DMS53 (cell line): ENCODE measurements around the gene CLTA.
"Not testable (repeated sequence)": the region's sequence is repeated elsewhere in the genome, so short reads cannot be mapped to it uniquely, and the experiment has no call there.

Source experiments
- DNase-seq: peaks from one replicate; lab custom pipeline; 2025; lab: John Stamatoyannopoulos, UW

CLTA gene

DNA sequence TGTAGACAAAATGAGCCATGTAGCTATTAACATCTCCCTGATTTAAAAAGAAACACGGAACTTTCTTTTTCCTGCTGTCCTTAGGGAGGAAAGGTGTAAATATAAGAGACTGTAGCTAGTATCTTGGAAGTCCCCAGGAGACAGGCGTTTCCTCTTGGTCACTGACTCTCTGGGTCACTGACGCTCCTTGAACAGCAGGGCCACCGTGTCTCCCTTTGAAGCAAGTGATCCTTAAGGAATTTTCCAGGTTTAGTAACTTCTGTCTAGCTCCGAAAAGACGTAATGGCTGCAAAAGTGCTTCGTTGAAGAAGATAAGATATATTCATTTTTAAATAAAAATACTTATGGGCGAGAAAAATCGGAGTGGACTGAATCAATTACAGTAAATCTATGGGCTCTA lies 745 bp upstream of the CLTA start:
- DNase-seq, result peak; percentile 32

DNA sequence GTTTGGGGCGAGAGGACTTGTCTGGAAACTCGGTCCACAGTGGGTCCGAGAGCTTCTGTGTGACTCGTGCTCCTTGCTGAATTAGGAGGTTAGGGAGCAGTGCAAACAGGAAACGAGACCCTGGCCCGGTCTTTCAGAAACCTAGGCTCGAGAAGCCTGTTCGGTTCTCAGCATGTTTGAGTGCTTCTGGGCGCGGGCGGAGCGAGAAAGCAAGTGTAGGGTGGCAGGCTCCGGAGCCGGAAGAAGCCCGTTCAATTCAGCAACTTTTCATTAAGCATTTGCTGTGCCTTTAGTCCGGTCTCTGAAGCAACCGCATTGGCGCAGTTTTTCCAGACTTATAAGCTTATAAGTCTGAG lies 547 bp downstream of the CLTA start:
- DNase-seq, result peak; percentile 46

DNA sequence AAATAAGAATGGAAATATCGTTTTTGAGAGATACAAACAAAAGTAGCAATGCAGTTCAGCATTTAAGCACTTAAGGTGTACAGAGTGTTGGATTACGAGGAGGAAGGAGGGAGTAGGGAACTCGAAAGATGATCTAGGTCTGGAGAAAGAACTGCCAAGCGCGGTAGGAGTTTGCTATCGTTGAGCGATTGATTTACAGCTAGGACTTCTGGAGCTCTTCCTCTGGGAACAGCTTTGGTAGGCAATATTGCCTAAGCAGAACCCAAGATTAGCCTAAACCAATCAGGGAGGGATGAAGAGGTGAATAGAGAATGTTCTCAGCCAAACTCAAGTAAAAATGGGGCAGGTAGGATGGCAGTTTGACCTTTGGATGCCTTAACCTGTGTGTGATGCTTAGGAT lies 965 bp downstream of the CLTA start:
- no peak for DNase-seq

DNA sequence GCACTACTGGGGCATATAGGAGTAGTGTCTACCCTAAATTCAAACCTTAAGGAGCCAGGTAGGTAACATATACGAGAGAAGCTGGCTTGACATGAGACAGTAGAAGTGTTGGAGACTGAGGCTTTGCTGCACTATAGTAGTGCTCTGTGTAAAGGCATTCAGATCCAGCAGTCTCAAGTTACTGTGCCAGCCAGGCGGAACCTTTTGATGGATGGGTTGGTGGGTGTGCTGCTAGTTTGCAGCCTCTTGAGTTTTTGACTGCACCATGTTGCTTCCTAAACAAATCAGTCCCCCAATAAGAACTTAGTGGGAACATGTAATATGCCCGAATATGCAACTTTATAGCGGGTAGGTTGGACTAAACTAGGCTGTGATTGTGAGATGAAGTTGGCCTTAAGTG lies 1.5 kb downstream of the CLTA start:
- peak; percentile 3 for DNase-seq

DNA sequence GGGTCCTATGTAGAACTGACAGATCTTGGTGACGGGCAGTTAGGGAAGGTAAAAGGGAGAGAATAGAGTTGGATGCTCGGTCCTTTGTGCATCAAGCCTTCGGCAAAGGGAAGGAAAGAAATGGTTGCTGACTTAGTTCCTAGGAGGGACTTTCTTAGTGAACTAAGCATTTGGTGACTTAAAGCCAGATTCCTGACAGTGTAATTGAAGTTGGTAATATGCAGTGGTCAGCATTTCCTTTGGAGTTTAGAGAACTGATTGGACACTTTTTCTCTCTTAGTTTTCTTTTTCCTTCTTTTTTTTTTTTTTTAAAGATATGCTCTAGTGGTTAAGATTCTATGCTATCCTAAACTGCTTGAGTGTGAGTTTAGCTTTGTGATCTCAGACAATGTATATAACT lies 2.3 kb downstream of the CLTA start:
- DNase-seq, result no peak

DNA sequence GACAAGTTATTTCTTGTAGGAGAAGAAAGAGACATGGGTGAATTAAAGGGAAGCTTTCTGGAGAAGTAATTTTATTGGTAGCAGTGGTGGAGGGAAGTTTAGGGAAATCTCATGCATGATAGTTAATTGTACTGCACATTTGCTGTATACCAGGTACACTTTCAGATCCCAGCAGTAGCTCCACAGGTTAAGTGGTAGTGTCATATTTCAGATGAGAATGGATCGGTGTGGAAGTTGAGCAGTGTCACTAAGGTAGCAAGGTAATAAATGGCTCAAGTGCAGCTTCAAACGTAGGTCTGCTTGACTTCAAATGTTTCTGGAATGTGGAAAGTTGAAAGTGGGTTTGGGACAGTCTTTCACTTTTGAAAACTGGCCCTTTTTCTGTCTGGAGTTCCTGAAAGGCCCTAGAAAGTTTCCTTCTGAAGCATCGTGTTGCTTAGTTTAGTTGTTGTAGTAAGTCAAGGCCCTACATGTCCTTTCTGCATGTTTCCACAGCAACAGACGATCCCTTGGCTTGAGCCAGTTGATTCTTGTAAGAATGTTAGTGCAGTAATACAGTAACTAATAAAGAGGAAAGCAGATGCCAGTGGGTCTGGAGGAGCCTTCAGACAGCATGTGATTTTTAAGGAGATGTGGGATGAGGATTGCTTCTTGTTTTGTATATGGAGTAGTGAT lies 3.7 kb downstream of the CLTA start:
- DNase-seq, result no peak

DNA sequence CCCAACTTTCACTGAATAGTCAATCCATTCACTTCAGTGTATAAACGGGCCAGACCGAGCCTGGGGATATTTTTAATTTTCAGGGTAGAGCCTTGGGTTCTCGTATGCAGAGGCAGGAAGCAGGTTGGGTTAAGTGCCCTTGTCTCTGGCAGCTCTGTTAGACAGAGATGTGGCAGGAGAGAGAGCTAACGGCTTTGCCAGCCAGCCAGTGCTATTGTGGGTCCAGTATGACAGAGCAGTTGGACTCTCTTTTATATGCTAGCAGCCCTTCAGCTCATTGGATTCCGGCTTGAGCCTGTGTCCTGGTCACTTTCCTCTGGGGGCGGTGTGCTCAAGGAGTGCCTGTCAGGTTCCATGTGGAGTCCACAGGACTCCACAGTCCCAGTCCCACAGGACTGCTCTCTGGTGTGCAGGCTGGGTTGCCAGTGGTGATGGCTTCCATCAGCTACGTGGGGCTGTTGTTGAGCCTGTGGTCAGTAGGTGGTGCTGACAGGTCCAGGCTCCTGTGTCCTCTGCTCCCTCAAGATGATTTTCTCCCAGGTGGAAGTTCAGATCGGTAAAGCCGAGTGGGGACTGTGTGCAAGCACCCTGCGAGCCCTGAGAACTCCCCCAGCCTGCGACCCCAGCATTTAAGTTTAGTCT lies 14.3 kb downstream of the CLTA start:
- peak; percentile 17 for DNase-seq

DNA sequence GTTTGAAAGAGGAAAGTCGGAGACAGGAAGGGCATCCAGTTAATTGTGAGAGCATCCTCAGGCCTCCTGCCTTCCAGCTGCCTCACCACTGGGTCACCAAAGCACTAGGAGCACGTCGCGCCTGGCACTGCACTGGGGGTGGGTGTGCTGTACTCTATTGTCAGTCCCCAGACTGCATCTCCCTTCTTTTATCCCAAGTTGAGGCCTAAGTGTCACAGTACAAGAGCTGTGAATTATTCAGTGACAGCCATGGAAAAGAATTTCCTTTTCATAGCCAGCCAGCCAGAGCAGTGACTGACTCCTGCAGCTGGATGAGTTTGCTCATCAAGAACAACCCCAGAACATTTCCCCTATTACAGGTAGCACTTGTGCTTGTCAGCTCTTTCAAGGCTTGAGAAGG lies 16.3 kb downstream of the CLTA start:
- DNase-seq, result no peak

DNA sequence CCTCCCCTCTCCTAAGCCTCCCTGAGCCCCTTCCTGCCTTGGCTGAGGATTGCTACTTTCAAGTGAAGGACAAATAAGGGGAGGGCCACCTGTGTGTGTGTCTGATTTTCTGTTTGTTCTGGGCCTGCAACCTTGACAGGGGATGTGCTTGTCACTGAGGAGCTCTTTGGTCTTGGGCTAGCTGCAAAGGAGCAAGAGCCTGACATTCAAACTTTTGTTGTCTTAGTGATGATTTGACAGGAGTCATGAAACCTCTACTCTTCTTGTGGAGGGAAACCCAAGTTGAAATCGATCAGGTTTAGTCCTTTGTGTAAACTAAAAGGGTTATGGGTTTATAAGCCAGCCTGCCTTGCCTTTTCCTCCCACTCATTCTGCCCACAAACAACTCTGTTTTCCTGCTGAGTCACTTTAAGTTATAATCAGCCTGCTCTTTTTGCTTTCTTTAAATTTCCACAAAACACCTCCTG lies 16.9 kb downstream of the CLTA start:
- DNase-seq, result no peak

DNA sequence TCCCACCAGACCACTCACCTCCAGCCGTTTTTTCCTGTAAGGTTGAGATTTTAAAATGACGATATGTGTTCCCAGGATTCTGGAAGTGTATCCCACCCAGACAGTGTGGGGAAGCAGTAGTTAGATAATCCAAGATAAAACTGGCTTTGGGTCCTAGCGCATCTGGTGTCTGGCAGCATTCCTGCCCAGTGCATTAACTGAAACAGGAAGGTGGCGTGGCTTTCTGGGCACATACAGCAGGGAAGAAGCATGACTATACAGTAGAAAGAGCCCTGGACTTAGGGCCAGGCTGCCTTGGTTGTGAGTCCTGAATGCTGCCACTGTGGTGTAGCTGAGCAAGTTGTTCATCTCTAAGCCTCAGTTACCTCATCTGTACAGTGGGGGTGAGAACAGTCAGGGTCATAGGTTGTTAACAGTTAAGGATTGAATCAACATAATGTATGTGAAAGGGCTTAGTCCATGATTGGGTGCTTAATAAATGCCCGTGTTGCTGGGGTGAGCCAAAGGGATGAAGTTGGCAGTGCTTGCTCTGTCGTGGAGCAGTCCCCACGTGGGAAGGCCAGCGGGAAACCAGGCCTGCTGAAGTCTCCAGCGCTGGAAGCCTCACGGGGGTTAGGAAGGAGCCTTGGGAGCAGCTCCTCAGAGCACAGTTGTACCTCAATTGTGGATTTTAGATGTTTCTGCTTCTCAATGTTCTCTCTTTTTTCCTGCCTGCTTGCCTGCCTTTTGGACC lies 18.0 kb downstream of the CLTA start:
- DNase-seq, result no peak

DNA sequence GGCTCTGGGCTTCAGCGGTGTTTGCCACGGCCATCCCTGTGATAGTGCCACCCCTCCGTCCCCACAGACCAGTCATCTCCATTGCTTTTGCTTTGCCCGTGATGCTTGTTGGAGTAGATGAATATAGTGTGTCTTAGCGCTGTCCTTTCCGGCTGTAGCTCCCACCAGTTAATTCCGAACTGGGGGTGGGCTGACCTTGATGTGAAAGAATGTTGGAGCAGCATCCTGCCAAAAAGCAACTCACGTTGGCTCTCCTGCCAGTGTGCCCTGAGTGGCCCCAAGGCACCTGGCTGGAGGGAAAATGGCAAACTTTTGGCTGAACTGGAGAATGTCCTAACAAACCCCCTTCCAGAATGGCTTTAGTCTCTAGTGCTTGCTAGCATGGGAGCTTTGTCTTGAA lies 20.0 kb downstream of the CLTA start:
- no peak for DNase-seq

DNA sequence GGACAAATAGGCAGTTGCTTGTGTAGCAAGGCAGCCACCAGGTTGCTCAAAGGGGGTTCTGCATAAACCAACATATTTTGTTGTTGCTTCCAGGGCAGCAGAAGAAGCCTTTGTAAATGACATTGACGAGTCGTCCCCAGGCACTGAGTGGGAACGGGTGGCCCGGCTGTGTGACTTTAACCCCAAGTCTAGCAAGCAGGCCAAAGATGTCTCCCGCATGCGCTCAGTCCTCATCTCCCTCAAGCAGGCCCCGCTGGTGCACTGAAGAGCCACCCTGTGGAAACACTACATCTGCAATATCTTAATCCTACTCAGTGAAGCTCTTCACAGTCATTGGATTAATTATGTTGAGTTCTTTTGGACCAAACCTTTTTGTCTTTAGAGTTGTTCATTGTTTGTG lies 20.8 kb downstream of the CLTA start:
- DNase-seq, result no peak

DNA sequence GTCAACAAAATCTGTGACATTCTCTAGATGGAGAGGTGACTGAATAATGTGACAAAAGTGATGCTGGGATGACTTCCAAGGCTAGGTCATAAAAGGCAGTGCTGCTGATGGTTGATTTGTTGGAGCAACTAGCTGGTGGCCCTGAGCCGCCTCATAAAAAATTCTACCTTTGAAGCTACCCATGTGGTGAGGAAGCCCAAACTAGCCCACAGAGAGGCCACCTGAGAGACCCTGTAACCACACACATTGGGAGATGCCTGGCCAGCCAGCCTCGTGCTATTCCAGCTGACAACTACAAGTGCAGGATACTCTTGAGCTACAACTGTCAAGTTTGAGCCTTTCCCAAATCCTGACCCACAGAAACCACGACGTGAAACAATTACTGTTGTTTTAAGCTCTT lies 22.7 kb downstream of the CLTA start:
- DNase-seq, result no peak

DNA sequence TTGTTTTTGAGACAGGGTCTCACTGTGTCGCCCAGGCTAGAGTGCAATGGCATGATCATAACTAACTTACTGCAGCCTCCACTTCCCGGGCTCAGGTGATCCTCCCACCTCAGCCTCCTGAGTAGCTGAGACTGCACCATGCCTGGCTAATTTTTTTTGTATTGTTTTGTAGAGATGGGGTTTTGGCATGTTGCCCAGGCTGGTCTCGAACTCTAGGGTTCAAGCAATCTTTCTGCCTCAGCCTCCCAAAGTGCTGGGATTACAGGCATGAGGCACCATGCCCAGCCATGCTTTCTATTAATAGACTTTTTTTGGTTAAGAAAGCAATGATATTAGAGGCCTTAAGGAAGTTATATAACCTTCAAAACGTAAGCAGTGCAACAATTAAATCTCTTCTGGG lies 23.3 kb downstream of the CLTA start:
- no peak for DNase-seq

DNA sequence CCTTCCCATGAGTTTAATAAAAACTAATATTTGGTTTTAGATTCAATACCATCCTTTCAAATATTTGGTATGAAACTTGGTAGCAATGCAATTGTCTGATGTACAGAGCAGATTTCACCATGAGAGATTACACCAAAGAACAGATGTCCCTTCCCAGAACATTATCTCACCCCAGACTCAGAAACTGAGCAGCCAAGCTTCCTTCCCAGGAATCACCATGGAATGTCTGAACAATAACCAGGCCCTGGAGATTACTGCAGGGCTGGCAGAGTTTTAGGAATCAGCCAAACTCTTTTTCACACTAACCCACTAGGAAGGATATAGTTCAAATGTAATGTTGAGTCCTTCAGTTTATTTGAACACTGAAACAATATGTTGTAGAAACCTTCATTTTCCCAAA lies 23.9 kb downstream of the CLTA start:
- no peak for DNase-seq

DNA sequence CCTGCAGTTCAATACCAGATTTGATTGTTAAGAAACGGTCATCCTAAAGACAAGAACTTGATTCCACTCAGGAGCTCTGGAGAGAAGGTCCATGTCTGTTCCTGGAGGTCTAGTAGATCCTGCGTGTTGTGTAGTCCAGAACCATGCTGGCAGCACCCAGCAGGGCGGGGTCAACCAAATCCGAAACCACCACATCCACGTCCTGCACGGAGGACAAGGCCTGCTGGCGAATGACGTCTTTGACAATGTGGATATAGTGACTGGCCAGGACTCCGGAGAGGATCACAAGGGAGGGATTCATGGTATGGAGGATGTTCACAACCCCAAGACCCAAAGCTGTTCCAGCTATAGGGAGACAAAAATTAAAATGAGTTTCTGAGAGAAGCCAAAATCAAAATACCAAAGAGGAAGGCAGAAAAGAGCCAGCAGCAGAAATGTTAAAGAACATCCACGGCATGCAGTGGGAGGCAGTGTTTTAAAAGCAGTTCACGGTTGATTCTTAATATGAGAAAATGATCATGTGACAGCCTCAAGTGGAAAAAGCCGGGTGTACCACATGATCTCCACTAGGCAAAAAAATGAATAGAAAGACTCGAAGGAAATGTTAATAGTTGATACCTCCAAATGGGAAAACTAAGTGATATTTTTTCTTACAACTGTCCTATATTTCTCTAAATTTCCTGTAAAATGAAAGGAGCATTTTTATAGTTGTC lies 26.7 kb downstream of the CLTA start:
- no peak for DNase-seq

DNA sequence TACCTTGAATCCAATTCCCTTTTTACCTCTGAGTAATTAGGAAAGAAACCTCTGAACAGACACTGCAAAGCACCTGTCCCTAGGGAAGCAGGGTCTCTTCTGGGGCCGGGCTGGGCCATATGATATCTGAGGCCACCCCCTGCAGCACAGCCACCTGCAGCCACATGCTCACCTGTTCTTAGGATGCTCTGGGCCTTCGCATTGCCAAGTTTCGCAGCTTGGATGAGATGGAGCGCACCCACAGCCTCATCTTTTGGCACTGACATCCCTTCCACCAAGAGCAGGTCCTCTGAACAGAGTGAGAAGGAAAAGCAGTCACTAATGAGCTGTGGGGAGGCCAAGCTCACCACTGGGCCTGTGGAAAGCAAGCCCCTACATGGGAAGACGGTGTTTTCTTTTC lies 27.3 kb downstream of the CLTA start:
- no peak for DNase-seq

DNA sequence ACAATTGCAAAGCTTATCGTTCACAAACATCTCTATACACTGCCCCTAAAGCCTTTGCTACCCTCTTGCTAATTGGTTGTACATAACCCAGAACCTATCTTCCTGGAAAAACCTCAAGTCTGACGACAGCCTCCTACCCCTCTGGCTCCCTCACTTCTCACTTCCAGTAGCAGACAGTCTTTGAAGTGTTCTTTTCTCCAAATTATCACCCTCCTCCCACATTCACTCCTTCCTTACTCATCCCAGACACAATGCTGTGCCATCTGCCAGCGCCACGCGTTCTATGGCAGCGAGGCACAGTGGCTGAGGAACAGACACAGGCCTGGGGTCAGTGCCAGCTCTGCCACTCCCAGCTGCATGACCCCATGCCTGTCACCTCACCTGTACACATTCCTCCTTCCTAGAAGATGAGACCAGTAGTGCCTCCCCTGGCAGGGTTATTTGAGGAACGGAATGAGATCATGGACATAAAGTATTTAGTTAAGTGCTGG lies 27.7 kb downstream of the CLTA start:
- no peak for DNase-seq

DNA sequence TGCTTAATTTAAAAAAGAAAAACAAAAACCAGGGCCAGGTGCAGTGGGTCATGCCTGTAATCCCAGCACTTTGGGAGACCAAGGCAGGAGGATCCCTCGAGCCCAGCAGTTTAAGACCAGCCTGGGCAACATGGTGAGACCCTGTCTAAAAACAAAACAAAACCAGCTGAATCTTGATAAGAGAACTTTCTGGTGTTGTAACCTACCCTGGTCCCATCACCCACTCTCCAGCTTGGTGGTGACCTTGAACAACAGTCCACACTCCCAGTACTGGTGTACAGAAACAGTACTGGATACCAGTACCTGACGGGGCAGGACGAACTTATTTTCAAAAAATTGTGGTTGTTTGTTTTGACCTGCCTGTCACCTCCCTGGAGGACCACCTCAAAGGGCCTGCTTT lies 30.9 kb downstream of the CLTA start:
- no peak for DNase-seq

DNA sequence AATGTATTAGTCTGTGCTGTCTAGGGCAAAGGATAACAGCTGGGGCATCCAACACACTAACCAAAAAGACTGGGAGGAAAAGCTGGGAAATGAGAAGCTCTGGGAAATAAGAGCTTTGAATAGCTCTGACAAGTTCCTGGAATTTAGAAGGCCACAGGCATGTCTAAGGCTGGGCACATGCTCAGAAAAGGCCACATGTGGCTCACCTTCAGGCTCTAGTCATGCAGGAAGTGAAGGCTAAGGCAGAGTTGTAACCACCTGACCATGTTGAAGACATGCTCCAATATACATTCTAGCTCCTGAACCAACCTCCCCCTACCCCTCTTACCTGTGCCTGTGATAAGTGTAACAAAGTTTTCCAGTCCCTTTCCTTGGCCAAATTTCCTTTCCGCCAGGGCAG lies 31.7 kb downstream of the CLTA start:
- DNase-seq, result no peak

DNA sequence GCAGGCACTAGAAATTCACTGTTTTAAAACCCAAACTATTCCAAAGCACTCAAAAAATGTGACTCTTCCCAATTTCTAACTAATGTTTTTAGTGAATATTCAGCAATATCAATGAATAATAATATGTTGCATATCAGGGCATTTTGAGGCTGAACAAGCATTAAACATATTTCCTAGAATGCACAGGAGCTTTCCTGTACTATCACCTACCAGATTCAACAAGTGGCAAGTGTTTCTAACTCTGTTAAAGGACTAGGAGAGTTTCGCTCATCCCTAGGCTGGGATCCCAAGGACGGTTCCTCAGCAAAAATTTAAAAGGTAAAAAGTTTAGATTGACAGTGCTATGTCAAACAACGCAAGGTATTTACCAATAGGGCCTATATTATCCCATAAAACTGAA lies 46.5 kb downstream of the CLTA start:
- no peak for DNase-seq

DNA sequence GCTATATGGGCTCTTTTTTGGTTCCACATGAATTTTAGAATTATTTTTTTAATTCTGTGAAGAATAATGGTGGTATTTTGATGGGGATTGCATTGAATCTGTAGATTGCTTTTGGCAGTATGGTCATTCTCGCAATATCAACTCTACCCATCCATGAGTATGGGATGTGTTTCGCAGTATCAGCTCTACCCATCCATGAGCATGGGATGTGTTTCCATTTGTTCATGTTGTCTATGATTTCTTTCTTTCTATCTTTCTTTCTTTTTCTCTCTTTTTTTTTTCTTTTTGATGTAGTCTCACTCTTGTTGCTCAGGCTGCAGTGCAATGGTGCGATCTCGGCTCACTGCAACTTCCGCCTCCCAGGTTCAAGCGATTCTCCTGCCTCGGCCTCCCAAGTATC lies 48.5 kb downstream of the CLTA start:
- not testable (repeated sequence) for DNase-seq

DNA sequence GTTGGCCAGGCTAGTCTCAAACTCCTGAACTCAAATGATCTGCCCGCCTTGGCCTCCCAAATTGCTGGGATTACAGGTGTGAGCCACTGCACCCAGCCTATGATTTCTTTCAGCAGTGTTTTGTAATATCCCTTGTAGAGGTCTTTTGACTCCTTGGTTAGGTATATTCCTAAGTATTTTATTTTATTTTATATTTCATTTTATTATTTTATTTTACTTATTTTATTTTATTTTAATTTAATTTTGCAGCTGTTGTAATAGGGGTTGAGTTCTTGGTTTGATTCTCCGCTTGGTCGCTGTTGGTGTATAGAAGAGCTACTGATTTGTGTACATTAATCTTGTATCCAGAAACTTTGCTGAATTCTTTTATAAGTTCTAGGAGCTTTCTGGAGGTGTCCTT lies 49.0 kb downstream of the CLTA start:
- not testable (repeated sequence) for DNase-seq
